Endothelial cell of umbilical vein (primary cell): ENCODE measurements around the gene QPCTL. TPM values are rescaled to one million over a fixed set of nuclear protein-coding genes. Genes with fewer than 3 reads are reported as not detected.
"Not testable (repeated sequence)": the region's sequence is repeated elsewhere in the genome, so short reads cannot be mapped to it uniquely, and the experiment has no call there.

ENCODE experiments used
- BruUV-seq: library from RNA; stranded (reverse); fragments of 400-500 nt; replicated peaks from 2 replicates; lab custom pipeline; 2021; lab: Mats Ljungman, UMichigan
- CTCF ChIA-PET: fragments of 300-600, 350-600 bp; sonication (Branson Sonifier 250); formaldehyde crosslinking; loops from one replicate; lab custom pipeline; 2021; ENCODE audit warnings: antibody characterized with exemption, inconsistent platforms; lab: Charles Lee
- POLR2A ChIA-PET: fragments of 300-600, 350-600 bp; sonication (Branson Sonifier 250); formaldehyde crosslinking; loops from one replicate; lab custom pipeline; 2021; ENCODE audit warnings: antibody characterized with exemption, inconsistent platforms; lab: Charles Lee
- DNase-seq: peaks from one replicate; pipeline ENCODE4 v3.0.0-alpha.2; 2011; ENCODE audit warnings: low read depth, low spot score
- FAIRE-seq: peaks from 2 replicates; lab custom pipeline; 2011; peaks lifted over from hg19 to GRCh38; lab: Jason Lieb, UNC
- H2AFZ ChIP-seq: 2 replicates; pipeline ENCODE4 v1.6.0; 2012; ENCODE audit warnings: low read depth, low read length, control low read depth, inconsistent platforms
- H3K27ac ChIP-seq: 2 replicates; pipeline ENCODE4 v1.5.1; 2011; ENCODE audit warnings: low read depth, mild to moderate bottlenecking, control low read depth, low read length, moderate library complexity; ENCODE audit not compliant: insufficient read depth
- H3K27me3 ChIP-seq, 2 experiments: 2 replicates each; pipeline versions ENCODE4 v1.6.0 to v1.6.1; 2011; ENCODE audit warnings: low read length in 2 of 2, mixed read lengths in 1 of 2; ENCODE audit not compliant: control insufficient read depth in 2 of 2, insufficient read depth in 2 of 2
- H3K36me3 ChIP-seq, 2 experiments: 2 replicates in 1 of 2; 3 replicates in 1 of 2; pipeline ENCODE4 v1.5.1; 2011; ENCODE audit warnings: low read length in 2 of 2, mild to moderate bottlenecking in 1 of 2, moderate library complexity in 1 of 2; ENCODE audit not compliant: control insufficient read depth in 2 of 2, insufficient read depth in 2 of 2; ENCODE audit errors: extremely low read depth in 1 of 2
- H3K4me1 ChIP-seq: 3 replicates; pipeline ENCODE4 v1.5.1; 2011; ENCODE audit warnings: mild to moderate bottlenecking, low read length; ENCODE audit not compliant: control insufficient read depth, insufficient read depth; ENCODE audit errors: extremely low read depth
- H3K4me2 ChIP-seq: 2 replicates; pipeline ENCODE4 v1.6.1; 2011; ENCODE audit warnings: low read length, control low read depth, mixed read lengths; ENCODE audit not compliant: insufficient read depth
- H3K4me3 ChIP-seq, 3 experiments: fragments of 200-600 bp in 1 of 3; sonication (generic), shearing (Covaris generic) in 1 of 3; replicated peaks in 1 of 3; 2 replicates each; pipeline ENCODE4 v1.5.1; 2011 to 2016; ENCODE audit warnings: control low read depth in 3 of 3, low read length in 3 of 3, mild to moderate bottlenecking in 2 of 3, inconsistent platforms in 1 of 3, low read depth in 1 of 3, moderate library complexity in 1 of 3; ENCODE audit not compliant: insufficient read depth in 1 of 3
- H3K79me2 ChIP-seq: 2 replicates; pipeline ENCODE4 v1.6.0; 2012; ENCODE audit warnings: low read length, inconsistent platforms; ENCODE audit not compliant: control insufficient read depth, insufficient read depth
- H3K9ac ChIP-seq: replicated peaks from 2 replicates; pipeline ENCODE3; 2011; ENCODE audit warnings: low read length, control low read depth; ENCODE audit not compliant: insufficient read depth; ENCODE audit errors: extremely low read depth
- H3K9me1 ChIP-seq: replicated peaks from 3 replicates; pipeline ENCODE4 v1.6.0; 2011; ENCODE audit warnings: mild to moderate bottlenecking, low read length; ENCODE audit not compliant: control insufficient read depth, insufficient read depth; ENCODE audit errors: extremely low read depth
- H3K9me3 ChIP-seq: replicated peaks from 2 replicates; pipeline ENCODE4 v1.5.1; 2012; ENCODE audit warnings: low read length, inconsistent platforms; ENCODE audit not compliant: control insufficient read depth, insufficient read depth
- H4K20me1 ChIP-seq: replicated peaks from 2 replicates; pipeline ENCODE3; 2011; ENCODE audit warnings: mild to moderate bottlenecking, low read length; ENCODE audit not compliant: control insufficient read depth, insufficient read depth; ENCODE audit errors: extremely low read depth
- EZH2 ChIP-seq: IDR thresholded peaks from 2 replicates; pipeline ENCODE4 v1.6.1; 2012; ENCODE audit warnings: borderline replicate concordance, low read depth, mild to moderate bottlenecking, moderate library complexity, low read length, inconsistent platforms; ENCODE audit not compliant: severe bottlenecking
- FOS ChIP-seq: IDR thresholded peaks from 2 replicates; pipeline ENCODE4 v1.6.1; 2011; ENCODE audit warnings: mild to moderate bottlenecking, low read length, moderate library complexity, borderline replicate concordance; ENCODE audit not compliant: insufficient read depth
- GATA2 ChIP-seq: IDR thresholded peaks from 2 replicates; pipeline ENCODE4 v1.7.0; 2011; ENCODE audit warnings: low read depth, mild to moderate bottlenecking, moderate library complexity, mixed read lengths, low read length; ENCODE audit not compliant: insufficient read length, insufficient read depth
- JUN ChIP-seq: IDR thresholded peaks from 2 replicates; pipeline ENCODE4 v1.6.1; 2011; ENCODE audit warnings: borderline replicate concordance, low read depth; ENCODE audit not compliant: insufficient read length, insufficient read depth
- POLR2AphosphoS5 ChIP-seq: IDR thresholded peaks from 2 replicates; pipeline ENCODE4 v1.6.1; 2012; ENCODE audit warnings: low read depth, mild to moderate bottlenecking, control low read depth, low read length, moderate library complexity; ENCODE audit not compliant: insufficient read depth
- dilution Hi-C: fragments of 300-500 bp; cut with MboI; formaldehyde crosslinking; loops from one replicate; pipeline ENCODE4 v1.15.0; 2019; ENCODE audit warnings: low sequenced_read_pairs; ENCODE audit not compliant: extremely low pct_ligation_motif_present
- intact Hi-C: fragments of 100-400 bp; cut with micrococcal nuclease; formaldehyde crosslinking; loops from one replicate; pipeline ENCODE4 v1.10.0; 2022
- polyA plus RNA-seq, 4 experiments: library from polyadenylated mRNA; depleted of rRNA in 3 of 4; stranded (reverse) in 3 of 4; unstranded in 1 of 4; fragments of >200 nt; gene quantifications; 2 replicates each; pipeline versions ENCODE4 v1.2.1 to v1.2.3, GENCODE V29; 2011 to 2012; ENCODE audit warnings: missing spikeins in 1 of 4
- total RNA-seq: library from RNA; stranded (reverse); gene quantifications from 2 replicates; pipeline ENCODE4 v1.2.3, GENCODE V29; 2021

Gene QPCTL
- total and polyA plus RNA-seq, 2 donors (not counting 3 experiments of a cell fraction or from before 2014, with no cell fraction given), result 17.6 to 22.5 TPM

DNA sequence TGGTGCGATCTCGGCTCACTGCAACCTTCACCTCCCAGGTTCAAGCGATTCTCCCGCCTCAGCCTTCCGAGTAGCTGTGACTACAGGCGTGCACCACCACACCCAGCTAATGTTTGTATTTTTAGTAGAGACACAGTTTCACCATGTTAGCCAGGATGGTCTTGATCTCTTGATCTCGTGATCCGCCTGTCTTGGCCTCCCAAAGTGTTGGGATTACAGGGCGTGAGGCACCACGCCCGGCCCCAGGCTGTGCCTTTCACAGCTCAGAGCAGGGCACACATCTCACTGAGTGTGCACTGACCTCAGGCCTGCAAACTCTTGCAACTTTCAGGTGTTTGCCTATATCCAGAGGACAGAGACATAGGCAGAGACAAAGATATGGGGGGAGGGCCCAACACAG is 7.4 kb upstream of the QPCTL start:
- H3K9me1 ChIP-seq, H3K4me1 ChIP-seq, H3K27me3 ChIP-seq, BruUV-seq, H3K9ac ChIP-seq, H3K4me2 ChIP-seq, dilution Hi-C loops, H2AFZ ChIP-seq, H3K4me3 ChIP-seq, intact Hi-C loops, H3K79me2 ChIP-seq, H3K9me3 ChIP-seq, DNase-seq, POLR2A ChIA-PET, H4K20me1 ChIP-seq, FAIRE-seq, H3K27ac ChIP-seq: not testable (repeated sequence)
- CTCF ChIA-PET, result interaction anchor here (0.9 kb wide), 1 partner anchor 8 kb away, joined by 4 read pairs; no protein-coding TSS in a partner anchor
- H3K36me3 ChIP-seq, result peaks cover 4 to 26% of the 10 kb centered on the region in 2 experiments

DNA sequence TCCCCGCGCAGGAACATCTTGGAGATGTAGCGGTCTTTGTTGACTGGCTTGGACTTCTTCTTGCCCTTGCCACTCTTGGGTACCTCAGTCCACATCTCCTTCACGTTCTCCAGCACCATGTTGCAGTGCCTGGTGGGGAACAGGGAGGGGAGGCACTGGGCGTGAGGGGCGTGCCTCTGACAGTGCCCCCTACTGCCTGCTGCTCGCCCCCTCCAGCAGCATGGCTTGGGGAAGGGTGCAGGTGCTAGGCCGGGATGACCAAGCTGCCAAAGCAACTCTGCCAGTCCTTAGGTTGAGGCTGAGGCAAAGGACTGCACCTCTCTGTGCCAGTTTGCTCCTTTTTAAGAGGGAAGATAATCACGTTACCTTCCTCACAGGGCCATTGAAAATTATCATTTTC is 4.9 kb upstream of the QPCTL start:
- BruUV-seq, result no TSS peak
- Histone ChIP-seq H3K27ac (no peak overlapping the region), H3K9me3 (no peaks in the 10 kb centered on the region), H4K20me1 (no peaks in the 10 kb centered on the region), H3K4me1 (peaks cover 5% of the 10 kb centered on the region), H3K79me2 (peaks cover 22% of the 10 kb centered on the region), H3K9ac (no peak overlapping the region), H3K36me3 (peaks cover 4 to 26% of the 10 kb centered on the region in 2 experiments), H2AFZ (no peak overlapping the region), H3K27me3 (no peaks in the 10 kb centered on the region), H3K9me1 (no peaks in the 10 kb centered on the region), H3K4me2 (no peak overlapping the region), H3K4me3 (no peak overlapping the region)
- intact Hi-C loops, result no loop called here
- no peak for FAIRE-seq
- dilution Hi-C loops, result no loop called here
- ChIA-PET CTCF (no interaction called here), POLR2A (no interaction called here)
- no peak for DNase-seq
- TF ChIP-seq POLR2AphosphoS5, result no peak
- TF ChIP-seq GATA2, result no peak
- no peak for TF ChIP-seq EZH2
- no peak for TF ChIP-seq JUN
- no peak for TF ChIP-seq FOS
